ENCODE data around the gene FAT3.

FAT3 gene

GRCh38 chr11:92259861-92260260 lies 35.2 kb downstream of the FAT3 start:
- Histone ChIP-seq H3K4me1 (ENCODE audit: control insufficient read depth, insufficient read depth, low read length) (no peaks in the 10 kb centered on the region), H3K4me3 (ENCODE audit: low read length in 2 of 2) (no peak overlapping the region), H3K9me3 (ENCODE audit: control insufficient read depth in 2 of 2, low read length in 2 of 2) (no peaks in the 10 kb centered on the region), H3K27ac (ENCODE audit: low read length) (no peak overlapping the region), H3K9ac (ENCODE audit: low read length in 2 of 2) (no peak overlapping the region), H3K36me3 (ENCODE audit: control insufficient read depth in 2 of 2, insufficient read depth in 2 of 2, low read length in 2 of 2) (no peaks in the 10 kb centered on the region), H3K27me3 (ENCODE audit: control insufficient read depth in 1 of 2, insufficient read depth in 2 of 2, low read length in 2 of 2) (no peaks in the 10 kb centered on the region)

GRCh38 chr11:92264350-92264749 lies 39.7 kb downstream of the FAT3 start:
- H3K4me1 ChIP-seq (ENCODE audit: control insufficient read depth, insufficient read depth, low read length), result no peaks in the 10 kb centered on the region
- no peak overlapping the region for H3K9ac ChIP-seq (ENCODE audit: low read length in 2 of 2)
- no peak overlapping the region for H3K4me3 ChIP-seq (ENCODE audit: low read length in 2 of 2)
- no peaks in the 10 kb centered on the region for H3K36me3 ChIP-seq (ENCODE audit: control insufficient read depth in 2 of 2, insufficient read depth in 2 of 2, low read length in 2 of 2)
- no peaks in the 10 kb centered on the region for H3K9me3 ChIP-seq (ENCODE audit: control insufficient read depth in 2 of 2, low read length in 2 of 2)
- H3K27me3 ChIP-seq (ENCODE audit: control insufficient read depth in 1 of 2, insufficient read depth in 2 of 2, low read length in 2 of 2), result no peaks in the 10 kb centered on the region
- H3K27ac ChIP-seq (ENCODE audit: low read length), result no peak overlapping the region

- no peaks in the 10 kb centered on the region for H3K4me1 ChIP-seq (ENCODE audit: control insufficient read depth, insufficient read depth, low read length)
- H3K9me3 ChIP-seq (ENCODE audit: control insufficient read depth in 2 of 2, low read length in 2 of 2), result no peaks in the 10 kb centered on the region
- no peak overlapping the region for H3K4me3 ChIP-seq (ENCODE audit: low read length in 2 of 2)
- no peak overlapping the region for H3K27ac ChIP-seq (ENCODE audit: low read length)
- H3K36me3 ChIP-seq (ENCODE audit: control insufficient read depth in 2 of 2, insufficient read depth in 2 of 2, low read length in 2 of 2), result no peaks in the 10 kb centered on the region
- no peak overlapping the region for H3K9ac ChIP-seq (ENCODE audit: low read length in 2 of 2)
- no peaks in the 10 kb centered on the region for H3K27me3 ChIP-seq (ENCODE audit: control insufficient read depth in 1 of 2, insufficient read depth in 2 of 2, low read length in 2 of 2)
Observed at GRCh38 chr11:92266806-92267205, 42.2 kb downstream of the FAT3 start.

- Histone ChIP-seq H3K9ac (ENCODE audit: low read length in 2 of 2) (no peak overlapping the region), H3K27ac (ENCODE audit: low read length) (no peak overlapping the region), H3K4me3 (ENCODE audit: low read length in 2 of 2) (no peak overlapping the region), H3K36me3 (ENCODE audit: control insufficient read depth in 2 of 2, insufficient read depth in 2 of 2, low read length in 2 of 2) (no peaks in the 10 kb centered on the region), H3K27me3 (ENCODE audit: control insufficient read depth in 1 of 2, insufficient read depth in 2 of 2, low read length in 2 of 2) (no peaks in the 10 kb centered on the region), H3K9me3 (ENCODE audit: control insufficient read depth in 2 of 2, low read length in 2 of 2) (no peaks in the 10 kb centered on the region), H3K4me1 (ENCODE audit: control insufficient read depth, insufficient read depth, low read length) (no peaks in the 10 kb centered on the region)
Observed at GRCh38 chr11:92267278-92267677, 42.7 kb downstream of the FAT3 start.

GRCh38 chr11:92267968-92268367 lies 43.4 kb downstream of the FAT3 start:
- Histone ChIP-seq H3K9me3 (ENCODE audit: control insufficient read depth in 2 of 2, low read length in 2 of 2) (no peaks in the 10 kb centered on the region), H3K9ac (ENCODE audit: low read length in 2 of 2) (no peak overlapping the region), H3K36me3 (ENCODE audit: control insufficient read depth in 2 of 2, insufficient read depth in 2 of 2, low read length in 2 of 2) (no peaks in the 10 kb centered on the region), H3K27me3 (ENCODE audit: control insufficient read depth in 1 of 2, insufficient read depth in 2 of 2, low read length in 2 of 2) (no peaks in the 10 kb centered on the region), H3K4me1 (ENCODE audit: control insufficient read depth, insufficient read depth, low read length) (no peaks in the 10 kb centered on the region), H3K4me3 (ENCODE audit: low read length in 2 of 2) (no peak overlapping the region), H3K27ac (ENCODE audit: low read length) (no peak overlapping the region)

- no peaks in the 10 kb centered on the region for H3K9me3 ChIP-seq (ENCODE audit: control insufficient read depth in 2 of 2, low read length in 2 of 2)
- no peaks in the 10 kb centered on the region for H3K36me3 ChIP-seq (ENCODE audit: control insufficient read depth in 2 of 2, insufficient read depth in 2 of 2, low read length in 2 of 2)
- no peak overlapping the region for H3K9ac ChIP-seq (ENCODE audit: low read length in 2 of 2)
- H3K27ac ChIP-seq (ENCODE audit: low read length), result no peak overlapping the region
- H3K4me3 ChIP-seq (ENCODE audit: low read length in 2 of 2), result no peak overlapping the region
- H3K4me1 ChIP-seq (ENCODE audit: control insufficient read depth, insufficient read depth, low read length), result no peaks in the 10 kb centered on the region
- no peaks in the 10 kb centered on the region for H3K27me3 ChIP-seq (ENCODE audit: control insufficient read depth in 1 of 2, insufficient read depth in 2 of 2, low read length in 2 of 2)
Observed at GRCh38 chr11:92268546-92268945, 43.9 kb downstream of the FAT3 start.

- H3K9ac ChIP-seq (ENCODE audit: low read length in 2 of 2), result no peak overlapping the region
- H3K27me3 ChIP-seq (ENCODE audit: control insufficient read depth in 1 of 2, insufficient read depth in 2 of 2, low read length in 2 of 2), result no peaks in the 10 kb centered on the region
- H3K4me1 ChIP-seq (ENCODE audit: control insufficient read depth, insufficient read depth, low read length), result no peaks in the 10 kb centered on the region
- no peaks in the 10 kb centered on the region for H3K9me3 ChIP-seq (ENCODE audit: control insufficient read depth in 2 of 2, low read length in 2 of 2)
- H3K36me3 ChIP-seq (ENCODE audit: control insufficient read depth in 2 of 2, insufficient read depth in 2 of 2, low read length in 2 of 2), result no peaks in the 10 kb centered on the region
- no peak overlapping the region for H3K27ac ChIP-seq (ENCODE audit: low read length)
- no peak overlapping the region for H3K4me3 ChIP-seq (ENCODE audit: low read length in 2 of 2)
Observed at GRCh38 chr11:92269021-92269420, 44.4 kb downstream of the FAT3 start.

- Histone ChIP-seq H3K36me3 (ENCODE audit: control insufficient read depth in 2 of 2, insufficient read depth in 2 of 2, low read length in 2 of 2) (no peaks in the 10 kb centered on the region), H3K4me1 (ENCODE audit: control insufficient read depth, insufficient read depth, low read length) (no peaks in the 10 kb centered on the region), H3K9me3 (ENCODE audit: control insufficient read depth in 2 of 2, low read length in 2 of 2) (no peaks in the 10 kb centered on the region), H3K9ac (ENCODE audit: low read length in 2 of 2) (no peak overlapping the region), H3K27ac (ENCODE audit: low read length) (no peak overlapping the region), H3K27me3 (ENCODE audit: control insufficient read depth in 1 of 2, insufficient read depth in 2 of 2, low read length in 2 of 2) (no peaks in the 10 kb centered on the region), H3K4me3 (ENCODE audit: low read length in 2 of 2) (no peak overlapping the region)
Observed at GRCh38 chr11:92269841-92270240, 45.2 kb downstream of the FAT3 start.

GRCh38 chr11:92272651-92273050 lies 48.0 kb downstream of the FAT3 start:
- H3K4me1 ChIP-seq (ENCODE audit: control insufficient read depth, insufficient read depth, low read length), result no peaks in the 10 kb centered on the region
- H3K27ac ChIP-seq (ENCODE audit: low read length), result no peak overlapping the region
- H3K36me3 ChIP-seq (ENCODE audit: control insufficient read depth in 2 of 2, insufficient read depth in 2 of 2, low read length in 2 of 2), result no peaks in the 10 kb centered on the region
- H3K4me3 ChIP-seq (ENCODE audit: low read length in 2 of 2), result no peak overlapping the region
- no peak overlapping the region for H3K9ac ChIP-seq (ENCODE audit: low read length in 2 of 2)
- no peaks in the 10 kb centered on the region for H3K9me3 ChIP-seq (ENCODE audit: control insufficient read depth in 2 of 2, low read length in 2 of 2)
- no peaks in the 10 kb centered on the region for H3K27me3 ChIP-seq (ENCODE audit: control insufficient read depth in 1 of 2, insufficient read depth in 2 of 2, low read length in 2 of 2)
